Activated CD8-positive, alpha-beta memory T cell treated with anti-CD3 and anti-CD28 coated beads, Interleukin-2, amount 50 U/mL, for 1 hour (primary cell): Measurements from ENCODE around the gene TCF4.

Experiments
- DNase-seq: peaks from one replicate; pipeline ENCODE4 v3.0.0-alpha.2; 2020; ENCODE audit errors: extremely low read depth

The TCF4 gene

GRCh38 chr18:55385770-55386169 is 202.2 kb downstream of the TCF4 start:
- DNase-seq, result no peak

GRCh38 chr18:55384551-55385275 is 203.3 kb downstream of the TCF4 start:
- DNase-seq, result no peak

GRCh38 chr18:55384115-55384514 is 203.9 kb downstream of the TCF4 start:
- no peak for DNase-seq

- DNase-seq, result no peak
Measured at GRCh38 chr18:55382277-55382805, 205.7 kb downstream of the TCF4 start.

DNA sequence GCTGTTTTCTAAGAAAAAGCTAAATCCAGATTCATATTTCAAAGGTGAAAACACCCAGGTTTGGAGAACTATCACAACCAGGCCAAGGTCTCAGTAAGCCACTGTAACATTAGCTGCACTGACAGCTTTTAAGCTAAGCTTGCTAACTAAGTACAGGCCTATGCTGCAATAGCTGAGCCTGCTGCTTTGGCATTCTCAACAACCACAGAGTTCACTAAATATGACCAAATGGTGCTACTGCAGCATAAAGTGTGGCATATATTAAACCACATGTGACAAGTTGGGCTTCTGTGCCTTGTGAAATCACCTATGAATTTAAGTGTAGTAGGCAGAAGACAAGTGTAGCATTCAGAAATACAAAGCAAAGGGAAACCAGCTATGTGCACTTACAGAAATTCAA is 206.7 kb downstream of the TCF4 start:
- no peak for DNase-seq

DNA sequence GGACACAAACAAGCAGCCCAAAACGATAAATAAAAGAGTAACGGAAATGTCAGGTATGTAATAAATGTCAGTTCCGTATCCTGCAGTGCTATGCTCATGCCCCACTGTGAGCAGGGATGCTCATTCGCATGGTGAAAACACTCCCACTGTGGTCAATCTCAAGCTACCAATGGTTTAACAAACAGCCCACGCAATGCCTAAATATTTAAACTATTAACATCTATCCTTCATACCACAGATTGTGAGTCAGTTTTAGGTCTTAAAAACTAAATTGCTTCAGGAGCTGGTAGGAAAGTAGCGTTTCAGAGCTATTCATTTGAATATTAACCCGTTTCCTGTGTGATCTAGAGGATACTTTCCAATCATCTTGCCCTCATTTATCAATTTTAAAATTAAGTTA is 207.4 kb downstream of the TCF4 start:
- no peak for DNase-seq

DNA sequence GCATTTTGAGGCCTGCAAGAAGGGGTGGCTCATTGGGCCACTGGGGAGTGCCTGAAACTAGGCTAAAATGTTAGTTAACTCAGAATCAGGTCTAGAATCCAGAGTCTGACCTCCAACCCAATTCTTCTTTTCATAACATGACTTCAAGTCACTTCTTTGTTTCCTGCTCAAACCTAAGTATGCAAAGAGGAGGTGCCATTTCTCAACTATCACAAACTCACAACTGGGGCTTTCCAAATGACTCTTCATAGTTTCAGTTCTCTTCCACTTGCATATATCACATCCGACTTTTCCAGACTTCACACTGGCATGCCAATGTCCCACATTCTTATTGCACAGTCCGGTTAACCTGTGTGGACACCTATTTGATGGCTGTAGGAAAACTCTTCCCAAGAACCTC is 211.6 kb downstream of the TCF4 start:
- no peak for DNase-seq

DNA sequence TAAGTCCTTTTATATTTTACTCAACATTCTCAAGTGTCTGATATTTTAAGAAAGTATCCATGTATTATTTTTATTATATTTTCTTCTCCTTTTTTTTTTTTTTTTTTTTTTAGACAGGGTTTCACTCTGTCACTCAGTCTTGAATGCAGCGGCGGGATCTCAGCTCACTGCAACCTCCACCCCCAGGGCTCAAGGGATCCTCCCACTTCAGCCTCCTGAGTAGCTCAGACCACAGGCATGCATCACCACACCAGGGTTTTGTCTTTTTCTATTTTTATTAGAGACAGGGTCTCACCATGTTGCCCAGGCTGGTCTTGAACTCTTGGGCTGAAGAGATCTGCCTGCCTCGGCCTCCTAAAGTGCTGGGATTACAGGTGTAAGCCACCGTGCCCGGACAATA is 212.1 kb downstream of the TCF4 start:
- no peak for DNase-seq

DNA sequence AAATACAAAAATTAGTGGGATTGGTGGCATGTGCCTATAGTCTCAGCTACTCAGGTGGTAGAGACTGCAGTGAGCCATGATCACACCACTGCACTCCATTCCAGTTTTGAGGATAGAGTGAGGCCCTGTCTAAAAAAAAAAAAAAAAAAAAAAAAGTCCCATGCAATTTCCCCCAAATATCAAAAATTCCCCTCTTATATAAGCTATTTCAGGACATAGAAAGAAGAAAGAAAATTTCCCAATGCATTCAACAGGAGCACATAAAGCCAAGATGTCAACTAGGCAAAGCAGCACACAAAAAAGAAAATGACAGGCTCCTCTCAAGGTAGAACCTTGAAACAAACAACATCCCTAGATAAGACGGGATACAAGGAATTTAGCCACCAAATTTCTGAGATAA is 213.3 kb downstream of the TCF4 start:
- DNase-seq, result no peak

DNA sequence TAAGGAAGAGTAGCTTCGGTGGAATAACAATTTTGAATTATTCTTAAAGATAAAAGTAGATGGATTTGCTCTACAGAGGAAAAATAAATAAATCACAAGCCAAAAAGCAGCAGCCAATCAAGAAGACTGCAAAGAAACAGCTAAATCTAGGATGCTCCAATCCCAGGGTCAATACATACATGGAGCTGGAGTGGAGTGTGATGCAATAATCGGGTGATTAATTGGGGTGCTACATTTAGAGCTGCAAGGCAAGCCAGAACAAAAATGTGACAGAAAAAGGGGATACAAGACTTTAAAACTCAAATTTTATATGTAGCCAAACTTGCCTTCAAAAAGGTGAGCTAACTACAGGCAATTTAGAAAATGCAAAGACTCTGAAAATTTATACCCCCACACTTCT is 215.8 kb downstream of the TCF4 start:
- no peak for DNase-seq

DNA sequence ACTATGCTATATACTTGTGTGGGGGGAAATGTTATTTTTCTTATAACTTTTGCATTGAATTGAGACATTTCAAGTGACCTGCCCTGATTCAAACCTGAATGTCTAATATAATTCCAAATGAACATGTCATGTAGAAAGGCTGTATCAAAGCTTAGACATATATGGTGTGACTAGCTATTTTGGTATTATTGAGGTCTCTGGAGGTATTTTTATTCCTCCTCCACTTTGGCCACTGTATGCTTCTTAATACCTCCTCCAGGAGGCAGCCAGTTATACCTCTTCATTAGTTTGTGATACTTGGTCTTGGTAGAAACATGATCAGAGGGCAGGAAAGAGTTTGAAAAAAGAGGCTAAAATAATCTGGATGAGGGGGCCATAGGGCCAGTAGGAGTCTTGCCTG is 217.1 kb downstream of the TCF4 start:
- no peak for DNase-seq

GRCh38 chr18:55369346-55369745 is 218.6 kb downstream of the TCF4 start:
- no peak for DNase-seq

DNA sequence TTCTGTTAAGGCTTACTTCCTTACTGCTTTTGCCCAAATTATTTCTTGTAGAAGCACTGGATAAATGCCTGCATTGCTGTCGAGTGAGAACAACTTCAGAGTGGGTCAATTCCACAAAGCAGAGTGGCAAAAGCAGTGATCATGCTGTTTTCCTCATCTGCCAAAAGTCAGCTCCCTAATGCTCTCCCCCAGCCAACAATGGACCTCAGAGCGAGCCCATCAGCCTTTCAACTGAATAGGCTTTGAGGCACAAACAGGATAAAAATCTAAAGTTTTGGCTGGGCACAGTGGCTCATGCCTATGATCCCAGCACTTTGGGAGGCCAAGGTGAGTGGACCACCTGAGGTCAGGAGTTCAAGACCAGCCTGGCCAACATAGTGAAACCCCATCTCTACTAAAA is 222.7 kb downstream of the TCF4 start:
- no peak for DNase-seq

DNA sequence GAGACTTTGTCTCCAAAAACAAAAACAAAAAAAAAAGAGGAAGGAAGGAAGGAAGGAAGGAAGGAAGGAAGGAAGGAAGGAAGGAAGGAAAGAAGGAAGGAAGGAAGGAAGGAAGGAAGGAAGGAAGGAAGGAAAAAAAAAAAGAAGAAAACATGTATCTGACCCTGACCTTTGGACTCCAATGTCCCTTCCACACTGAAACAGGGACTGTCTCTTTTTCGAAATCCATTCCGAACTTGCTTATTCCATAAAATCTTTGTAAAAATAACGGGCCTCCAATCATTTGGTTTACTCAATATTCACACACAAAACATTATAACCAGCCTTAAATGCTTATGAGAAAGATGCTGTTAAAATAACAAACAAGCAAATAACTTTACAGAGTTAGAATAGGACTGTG is 225.7 kb downstream of the TCF4 start:
- no peak for DNase-seq

- DNase-seq, result no peak
Measured at GRCh38 chr18:55361492-55362250, 226.3 kb downstream of the TCF4 start.

GRCh38 chr18:55360061-55360460 is 227.9 kb downstream of the TCF4 start:
- no peak for DNase-seq

- no peak for DNase-seq
Measured at GRCh38 chr18:55356815-55357214, 231.2 kb downstream of the TCF4 start.

- DNase-seq, result no peak
Measured at GRCh38 chr18:55355223-55355622, 232.8 kb downstream of the TCF4 start.

GRCh38 chr18:55354795-55355194 is 233.2 kb downstream of the TCF4 start:
- DNase-seq, result no peak

DNA sequence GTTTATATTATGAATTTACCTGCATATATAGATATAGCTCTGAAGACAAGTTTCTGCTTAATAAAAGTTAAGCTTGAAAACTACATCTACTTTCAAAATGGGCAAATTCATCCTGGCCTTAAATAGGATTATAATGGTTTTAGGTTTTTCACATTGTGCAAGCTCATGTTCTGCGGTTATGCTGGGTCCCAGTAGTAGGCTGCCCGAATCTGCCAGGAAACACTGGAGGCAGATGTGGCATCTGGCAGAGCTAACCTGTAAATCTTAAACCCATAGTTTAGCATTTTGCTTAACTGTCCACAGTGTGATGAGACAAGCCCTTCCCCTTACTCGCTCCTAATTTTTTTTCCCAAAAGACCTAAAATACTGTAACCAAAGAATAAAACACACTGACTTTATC is 234.2 kb downstream of the TCF4 start:
- DNase-seq, result no peak

- no peak for DNase-seq
Measured at GRCh38 chr18:55353391-55353790, 234.6 kb downstream of the TCF4 start.

DNA sequence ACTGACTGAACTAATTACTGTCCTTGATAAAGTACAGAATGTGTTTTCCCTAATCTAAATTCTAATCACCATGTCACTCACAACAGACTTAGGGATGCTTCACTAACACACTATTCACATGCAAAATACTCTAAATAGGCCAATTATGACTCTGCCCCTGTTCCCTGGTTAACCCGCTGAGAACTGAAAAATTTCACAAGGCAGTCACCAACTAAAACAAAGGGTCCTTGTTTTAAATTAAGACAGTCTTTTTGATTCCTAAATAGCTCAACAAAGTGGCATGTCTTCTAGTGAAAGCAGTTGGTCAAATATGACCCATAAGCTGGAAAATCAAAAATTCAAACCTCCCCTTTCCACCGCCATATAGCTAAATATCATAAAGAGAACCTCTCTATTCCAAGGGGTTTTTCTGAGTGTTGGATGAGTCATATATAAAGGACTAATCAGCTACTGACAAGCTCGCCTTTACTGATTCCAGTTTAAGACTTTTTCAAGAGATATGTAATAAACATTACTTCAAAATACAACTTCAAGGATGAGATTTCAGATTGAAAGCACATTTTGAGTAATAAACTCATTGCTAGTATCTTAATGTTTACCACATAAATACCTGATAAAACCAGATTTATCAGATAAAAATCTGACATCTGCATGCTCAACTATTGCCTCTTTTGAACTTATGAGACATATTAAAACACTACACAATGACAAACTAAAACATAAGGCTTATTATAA is 235.8 kb downstream of the TCF4 start:
- no peak for DNase-seq
